HepG2 (cell line): ENCODE data around the gene NOS1AP. TPM values are rescaled to one million over a fixed set of nuclear protein-coding genes. Genes with fewer than 3 reads are reported as not detected.

Source experiments
- ARNT ChIP-seq: fragments of 450-650 bp; IDR thresholded peaks from 2 replicates; pipeline ENCODE4 v1.6.1; 2017
- ATF7-NPFF ChIP-seq: sonication (generic); formaldehyde crosslinking; IDR thresholded peaks from 2 replicates; pipeline ENCODE4 v1.8.1; 2023; ENCODE audit warnings: mild to moderate bottlenecking, low read depth, missing genetic modification reagents, moderate library complexity
- BHLHE40 ChIP-seq: IDR thresholded peaks from 2 replicates; pipeline ENCODE4 v1.6.1; 2011; ENCODE audit warnings: low read length, improper control_type of control experiment
- BRD4 ChIP-seq: sonication (generic); formaldehyde crosslinking; IDR thresholded peaks from 2 replicates; pipeline ENCODE4 v1.4.0; 2020; ENCODE audit warnings: missing genetic modification reagents
- ELF1 ChIP-seq: sonication (generic); formaldehyde crosslinking; IDR thresholded peaks from 2 replicates; pipeline ENCODE4 v1.4.0; 2020; ENCODE audit warnings: missing genetic modification reagents
- ETV5 ChIP-seq: IDR thresholded peaks from 2 replicates; pipeline ENCODE4 v1.6.1; 2018; ENCODE audit warnings: missing biosample characterization, missing genetic modification reagents, inconsistent platforms, borderline replicate concordance
- HNRNPL ChIP-seq: fragments of 200-400 bp; formaldehyde crosslinking; IDR thresholded peaks from 2 replicates; pipeline ENCODE4 v1.6.1; 2017; ENCODE audit warnings: mild to moderate bottlenecking, low read depth, low read length
- LBX2 ChIP-seq: sonication (generic); formaldehyde crosslinking; IDR thresholded peaks from 2 replicates; pipeline ENCODE4 v1.5.0; 2020; ENCODE audit warnings: missing genetic modification reagents, mild to moderate bottlenecking, borderline replicate concordance
- NRL ChIP-seq: sonication (generic); formaldehyde crosslinking; IDR thresholded peaks from 2 replicates; pipeline ENCODE4 v1.5.0; 2020; ENCODE audit warnings: missing genetic modification reagents, mild to moderate bottlenecking, moderate library complexity, borderline replicate concordance
- POGZ ChIP-seq: sonication (generic); formaldehyde crosslinking; IDR thresholded peaks from 2 replicates; pipeline ENCODE4 v1.4.0; 2020; ENCODE audit warnings: mild to moderate bottlenecking, missing genetic modification reagents
- RFX3 ChIP-seq: IDR thresholded peaks from 2 replicates; pipeline ENCODE4 v1.6.1; 2016; ENCODE audit warnings: missing biosample characterization, missing genetic modification reagents
- SPEN ChIP-seq: sonication (generic); formaldehyde crosslinking; IDR thresholded peaks from 2 replicates; pipeline ENCODE4 v1.5.1; 2020; ENCODE audit warnings: low read depth, mild to moderate bottlenecking, missing genetic modification reagents
- SUZ12 ChIP-seq: fragments of 150-350 bp; IDR thresholded peaks from 2 replicates; pipeline ENCODE4 v1.6.1; 2014; ENCODE audit warnings: low read depth, low read length
- ZFP37 ChIP-seq: sonication (generic); formaldehyde crosslinking; IDR thresholded peaks from 2 replicates; pipeline ENCODE4 v1.4.0; 2020; ENCODE audit warnings: missing genetic modification reagents, borderline replicate concordance
- ZNF230 ChIP-seq: sonication (generic); formaldehyde crosslinking; IDR thresholded peaks from 2 replicates; pipeline ENCODE4 v1.4.0; 2020; ENCODE audit warnings: mild to moderate bottlenecking, missing genetic modification reagents
- ZNF281 ChIP-seq: sonication (generic); formaldehyde crosslinking; IDR thresholded peaks from 2 replicates; pipeline ENCODE4 v1.4.0; 2020; ENCODE audit warnings: missing genetic modification reagents, borderline replicate concordance
- ZNF292 ChIP-seq: sonication (generic); formaldehyde crosslinking; IDR thresholded peaks from 2 replicates; pipeline ENCODE4 v1.8.1; 2022; ENCODE audit warnings: mild to moderate bottlenecking, low read depth, missing genetic modification reagents, borderline replicate concordance
- ZNF598 ChIP-seq: sonication (generic); formaldehyde crosslinking; IDR thresholded peaks from 2 replicates; pipeline ENCODE4 v1.5.1; 2020; ENCODE audit warnings: mild to moderate bottlenecking, missing genetic modification reagents, borderline replicate concordance
- ZNF639 ChIP-seq: conservative IDR thresholded peaks from 2 replicates; pipeline ENCODE4 v1.6.1; 2018; ENCODE audit warnings: missing genetic modification reagents
- ZNF644 ChIP-seq: IDR thresholded peaks from 2 replicates; pipeline ENCODE4 v1.6.1; 2016; ENCODE audit warnings: low read depth
- ZNF770 ChIP-seq: sonication (generic); formaldehyde crosslinking; IDR thresholded peaks from 2 replicates; pipeline ENCODE4 v1.5.0; 2020; ENCODE audit warnings: mild to moderate bottlenecking, missing genetic modification reagents
- ZNF784 ChIP-seq: sonication (generic); formaldehyde crosslinking; IDR thresholded peaks from 2 replicates; pipeline ENCODE4 v1.5.1; 2020; ENCODE audit warnings: missing genetic modification reagents, mild to moderate bottlenecking, borderline replicate concordance
- polyA plus RNA-seq, 8 experiments: library from polyadenylated mRNA; depleted of rRNA in 3 of 8; stranded (reverse) in 7 of 8; unstranded in 1 of 8; fragments of >200 nt; fragmentation: Illumina TruSeq in 4 of 8; extraction: Trizol in 4 of 8; gene quantifications; 2 replicates each; pipeline versions ENCODE4 v1.2.1 to v1.2.3, GENCODE V29; 2011 to 2016; ENCODE audit warnings: low read depth in 4 of 8, missing spikeins in 1 of 8, mixed read lengths in 1 of 8; ENCODE audit not compliant: insufficient read depth in 1 of 8
- total RNA-seq, 5 experiments: library from RNA; depleted of rRNA; stranded (reverse); fragments of >200 nt; fragmentation: Illumina TruSeq; extraction: Trizol; gene quantifications; 2 replicates each; pipeline ENCODE4 v1.2.3, GENCODE V29; 2016; ENCODE audit warnings: low read depth in 1 of 5

Gene NOS1AP
- total and polyA plus RNA-seq, 2 of the 13 experiments (the other 11 are each of a cell fraction or from before 2014, with no cell fraction given) = 2.0 to 3.3 TPM

- TF ChIP-seq ATF7-NPFF = no peak
- peak; percentile 34; the same call in 1 of the 2 replicates for TF ChIP-seq SPEN (CRISPR knock-in tag)
- TF ChIP-seq ZNF281 = peak; percentile 26; the same call in 1 of the 2 replicates
- no peak for TF ChIP-seq BRD4 (CRISPR knock-in tag)
- no peak for TF ChIP-seq NRL (CRISPR knock-in tag)
- peak; percentile 32; the same call in 1 of the 2 replicates for TF ChIP-seq ZNF639 (CRISPR knock-in tag)
- TF ChIP-seq SUZ12 = no peak
- 0 out of 2 replicates have a peak, but pooled peaks have one; percentile 53 for TF ChIP-seq ZNF230 (CRISPR knock-in tag)
- TF ChIP-seq RFX3 (CRISPR knock-in tag) = no peak
- TF ChIP-seq ETV5 (CRISPR knock-in tag) = peak; percentile 37; the same call in 1 of the 2 replicates
- no peak; the same call in 1 of the 2 replicates for TF ChIP-seq ZNF784 (CRISPR knock-in tag)
- peak; percentile 75 for TF ChIP-seq POGZ
- TF ChIP-seq ELF1 (CRISPR knock-in tag) = 0 out of 2 replicates have a peak, but pooled peaks have one; percentile 31
- TF ChIP-seq ZNF770 (CRISPR knock-in tag) = 0 out of 2 replicates have a peak, but pooled peaks have one; percentile 10
- no peak for TF ChIP-seq LBX2 (CRISPR knock-in tag)
- TF ChIP-seq ZNF644 (CRISPR knock-in tag) = peak; percentile 84; the same call in 1 of the 2 replicates
- peak; percentile 94 for TF ChIP-seq ZNF292
- TF ChIP-seq ARNT = no peak
- no peak for TF ChIP-seq ZFP37 (CRISPR knock-in tag)
- TF ChIP-seq BHLHE40 = 0 out of 2 replicates have a peak, but pooled peaks have one; percentile 6
- no peak for TF ChIP-seq ZNF598
- no peak for TF ChIP-seq HNRNPL
Measured at GRCh38 chr1:162091681-162092524, 22.4 kb downstream of the NOS1AP start (continued).
